Transverse colon (tissue), 4 donors: Measurements from ENCODE around the gene VGLL4.

Source experiments
- POLR2A ChIP-seq: fragments of 450-650 bp; IDR thresholded peaks from one replicate; pipeline ENCODE4 v1.6.1; 2016; ENCODE audit warnings: antibody characterized with exemption, mild to moderate bottlenecking, moderate library complexity
- POLR2AphosphoS5 ChIP-seq, 3 donors: sonication (generic); formaldehyde crosslinking; IDR thresholded peaks; one replicate each; pipeline ENCODE4 v1.6.1; 2016; ENCODE audit warnings: antibody characterized with exemption in 3 of 3
- TF ChIP-seq, protein P1 (sequence below), 5 experiments: fragments of 200-600 bp in 3 of 5; fragments of 450-650 bp in 2 of 5; sonication (generic) in 3 of 5; IDR thresholded peaks; 1 replicate in 2 of 5; 2 replicates in 3 of 5; pipeline ENCODE4 v1.5.1; 2016 to 2017; ENCODE audit warnings: antibody characterized with exemption in 5 of 5, inconsistent platforms in 3 of 5, mild to moderate bottlenecking in 2 of 5, moderate library complexity in 1 of 5

DNA sequence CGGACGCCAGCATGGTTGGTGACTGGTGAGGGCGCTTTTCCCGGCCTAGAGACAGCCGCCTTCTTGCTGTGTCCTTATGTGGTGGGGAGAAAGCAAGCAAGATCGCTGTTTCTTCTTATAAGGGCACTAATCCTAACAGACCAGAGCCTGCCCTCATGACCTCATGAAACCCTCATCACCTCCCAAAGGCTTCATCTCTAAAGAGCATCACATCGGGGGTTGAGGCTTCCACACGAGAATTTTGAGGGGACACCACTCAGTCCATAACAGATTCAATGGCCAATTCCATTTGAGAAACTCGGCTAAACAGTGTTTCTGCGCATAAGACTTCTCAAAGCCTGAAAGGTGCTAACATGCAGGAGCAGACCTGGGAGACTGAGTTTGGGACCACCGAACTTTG lies 54.0 kb downstream of the VGLL4 start:
- TF ChIP-seq POLR2A (no peak), POLR2AphosphoS5 (IDR thresholded peaks at IDR 0.05) (no peak)
- TF ChIP-seq, protein P1, sequence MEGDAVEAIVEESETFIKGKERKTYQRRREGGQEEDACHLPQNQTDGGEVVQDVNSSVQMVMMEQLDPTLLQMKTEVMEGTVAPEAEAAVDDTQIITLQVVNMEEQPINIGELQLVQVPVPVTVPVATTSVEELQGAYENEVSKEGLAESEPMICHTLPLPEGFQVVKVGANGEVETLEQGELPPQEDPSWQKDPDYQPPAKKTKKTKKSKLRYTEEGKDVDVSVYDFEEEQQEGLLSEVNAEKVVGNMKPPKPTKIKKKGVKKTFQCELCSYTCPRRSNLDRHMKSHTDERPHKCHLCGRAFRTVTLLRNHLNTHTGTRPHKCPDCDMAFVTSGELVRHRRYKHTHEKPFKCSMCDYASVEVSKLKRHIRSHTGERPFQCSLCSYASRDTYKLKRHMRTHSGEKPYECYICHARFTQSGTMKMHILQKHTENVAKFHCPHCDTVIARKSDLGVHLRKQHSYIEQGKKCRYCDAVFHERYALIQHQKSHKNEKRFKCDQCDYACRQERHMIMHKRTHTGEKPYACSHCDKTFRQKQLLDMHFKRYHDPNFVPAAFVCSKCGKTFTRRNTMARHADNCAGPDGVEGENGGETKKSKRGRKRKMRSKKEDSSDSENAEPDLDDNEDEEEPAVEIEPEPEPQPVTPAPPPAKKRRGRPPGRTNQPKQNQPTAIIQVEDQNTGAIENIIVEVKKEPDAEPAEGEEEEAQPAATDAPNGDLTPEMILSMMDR (IDR thresholded peaks at IDR 0.05): no peak
